T-helper 17 cell (primary cell): ENCODE data around the gene PRKD3. TPM values are rescaled to one million over a fixed set of nuclear protein-coding genes. Genes with fewer than 3 reads are reported as not detected.
A peak's percentile ranks its signal among the peaks of the same experiment; 100 is the strongest.
"Not testable (repeated sequence)": the region's sequence is repeated elsewhere in the genome, so short reads cannot be mapped to it uniquely, and the experiment has no call there.

Experiments used
- ATAC-seq: fragments of 150-1000 bp; cut with Tn5 transposase; 2 replicates; pipeline ENCODE4 v1.10.0; 2021; ENCODE audit warnings: mild to moderate bottlenecking, moderate library complexity
- DNase-seq, 3 donors: peaks; one replicate each; pipeline versions ENCODE4 v3.0.0 to v3.0.0-alpha.2; 2020 to 2021
- H3K9me3 ChIP-seq: one replicate; pipeline ENCODE4 v1.7.0; 2013; ENCODE audit warnings: low read length, mild to moderate bottlenecking; ENCODE audit not compliant: control insufficient read depth, poor library complexity, severe bottlenecking
- H3K27ac Mint-ChIP-seq: one replicate; pipeline ENCODE4 v1.8.0; 2022; ENCODE audit warnings: mild to moderate bottlenecking, moderate library complexity, mixed read lengths
- H3K27me3 Mint-ChIP-seq: one replicate; pipeline ENCODE4 v1.8.0; 2022; ENCODE audit warnings: mixed read lengths
- H3K36me3 Mint-ChIP-seq: one replicate; pipeline ENCODE4 v1.8.0; 2022; ENCODE audit warnings: low read depth, mixed read lengths
- H3K4me1 Mint-ChIP-seq: one replicate; pipeline ENCODE4 v1.8.0; 2022; ENCODE audit warnings: mild to moderate bottlenecking, mixed read lengths
- H3K4me3 Mint-ChIP-seq: one replicate; pipeline ENCODE4 v1.8.0; 2022; ENCODE audit warnings: mild to moderate bottlenecking, moderate library complexity, mixed read lengths
- total RNA-seq, 4 donors: library from RNA in 2 of 4; stranded (reverse) in 2 of 4; gene quantifications; one replicate each; pipeline ENCODE4 v1.2.3 and lab custom pipeline; 2022 to 2026

Gene PRKD3
- total RNA-seq, 2 donors from 2014 or later = 25.4 to 27.0 TPM

DNA sequence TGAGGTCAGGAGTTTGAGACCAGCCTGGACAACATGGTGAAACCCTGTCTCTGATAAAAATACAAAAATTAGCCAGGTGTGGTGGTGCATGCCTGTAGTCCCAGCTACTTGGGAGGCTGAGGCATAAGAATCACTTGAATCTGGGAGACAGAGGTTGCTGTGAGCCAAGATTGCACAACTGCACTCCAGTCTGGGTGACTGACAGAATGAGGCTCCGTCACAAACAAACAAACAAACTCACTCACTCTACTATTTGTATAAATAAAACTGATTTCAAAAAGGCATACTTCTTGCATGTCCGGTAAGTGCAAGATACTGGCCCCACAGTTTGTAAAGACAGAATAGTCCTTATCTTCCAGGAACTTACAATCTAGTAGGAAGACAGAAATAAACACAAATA lies 29.8 kb downstream of the PRKD3 start:
- not testable (repeated sequence) for H3K27me3 Mint-ChIP-seq, ATAC-seq, DNase-seq, H3K4me3 Mint-ChIP-seq, H3K36me3 Mint-ChIP-seq, H3K9me3 ChIP-seq, H3K27ac Mint-ChIP-seq
- H3K4me1 Mint-ChIP-seq = peaks cover 17% of the 10 kb centered on the region

DNA sequence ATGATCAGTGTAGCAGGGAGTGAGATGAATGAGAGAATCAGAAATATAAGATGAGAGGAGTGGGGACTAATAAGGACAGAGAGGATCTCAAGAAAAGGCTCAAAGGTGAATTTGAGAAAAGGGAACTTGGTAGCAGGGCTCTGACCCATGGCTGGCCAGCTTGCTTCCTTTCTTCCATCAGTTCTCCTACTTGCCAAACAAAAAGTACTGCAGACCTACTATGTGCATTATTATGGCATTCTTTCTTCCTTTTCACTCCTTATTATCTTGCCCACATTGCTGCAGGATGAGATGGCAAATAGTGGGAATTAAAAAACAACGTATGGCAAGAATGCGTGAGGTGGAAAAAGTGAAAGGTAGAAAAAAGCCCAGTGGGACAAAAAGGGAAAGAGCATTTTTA lies 33.0 kb downstream of the PRKD3 start:
- Mint-ChIP-seq H3K4me3 (no peak overlapping the region), H3K27ac (peak overlapping the region; percentile 75), H3K36me3 (peaks cover 10% of the 10 kb centered on the region), H3K4me1 (peaks cover 16% of the 10 kb centered on the region), H3K27me3 (no peaks in the 10 kb centered on the region)
- H3K9me3 ChIP-seq = no peaks in the 10 kb centered on the region
- ATAC-seq (no peak), DNase-seq (no peak)

DNA sequence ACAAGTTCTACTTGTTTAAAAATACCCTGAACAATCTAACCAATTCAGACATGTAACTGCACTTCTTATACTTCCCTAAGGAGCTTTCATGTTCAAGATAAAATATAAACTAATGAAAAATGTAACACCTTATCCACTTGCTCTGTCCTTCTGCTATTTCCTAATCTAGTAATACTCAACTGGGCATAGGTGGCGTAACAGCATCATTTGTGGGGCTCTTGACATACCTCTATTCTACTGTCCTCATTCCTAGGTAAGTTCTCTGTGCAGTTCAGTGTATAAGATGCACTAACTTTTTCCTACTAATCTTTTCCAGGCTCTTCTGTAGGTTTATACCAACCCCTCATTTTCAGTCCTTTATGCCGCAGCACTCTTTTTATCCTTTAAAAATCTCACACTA lies 36.7 kb downstream of the PRKD3 start:
- H3K27ac Mint-ChIP-seq = peak overlapping the region; percentile 69
- H3K4me1 Mint-ChIP-seq = peaks cover 10% of the 10 kb centered on the region
- H3K9me3 ChIP-seq = no peaks in the 10 kb centered on the region
- H3K27me3 Mint-ChIP-seq = no peaks in the 10 kb centered on the region
- DNase-seq (no peak), ATAC-seq (no peak)
- peaks cover 10% of the 10 kb centered on the region for H3K36me3 Mint-ChIP-seq
- no peak overlapping the region for H3K4me3 Mint-ChIP-seq

DNA sequence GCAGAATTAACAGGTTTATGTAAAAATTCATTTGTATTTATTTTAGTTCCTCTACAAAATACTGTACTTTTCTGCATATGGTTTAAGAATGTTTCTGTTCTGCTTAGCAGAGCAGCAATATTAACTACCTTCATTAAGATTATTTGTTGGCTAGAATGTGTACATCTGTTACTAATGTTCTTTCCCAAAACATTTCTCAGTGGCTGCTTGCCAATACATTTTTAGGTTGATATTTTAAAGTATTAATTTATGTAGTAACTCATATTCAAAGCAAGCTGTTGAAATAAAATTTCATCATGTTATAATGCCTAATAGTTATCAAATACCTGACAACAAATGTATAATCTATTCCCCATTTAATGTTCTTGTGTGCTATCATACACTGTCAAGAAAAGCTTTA lies 40.3 kb downstream of the PRKD3 start:
- no peak overlapping the region for H3K4me3 Mint-ChIP-seq
- no peaks in the 10 kb centered on the region for H3K27me3 Mint-ChIP-seq
- DNase-seq = no peak
- no peak overlapping the region for H3K27ac Mint-ChIP-seq
- peaks cover 5% of the 10 kb centered on the region for H3K36me3 Mint-ChIP-seq
- H3K9me3 ChIP-seq = no peaks in the 10 kb centered on the region
- H3K4me1 Mint-ChIP-seq = peaks cover 7% of the 10 kb centered on the region
- no peak for ATAC-seq

DNA sequence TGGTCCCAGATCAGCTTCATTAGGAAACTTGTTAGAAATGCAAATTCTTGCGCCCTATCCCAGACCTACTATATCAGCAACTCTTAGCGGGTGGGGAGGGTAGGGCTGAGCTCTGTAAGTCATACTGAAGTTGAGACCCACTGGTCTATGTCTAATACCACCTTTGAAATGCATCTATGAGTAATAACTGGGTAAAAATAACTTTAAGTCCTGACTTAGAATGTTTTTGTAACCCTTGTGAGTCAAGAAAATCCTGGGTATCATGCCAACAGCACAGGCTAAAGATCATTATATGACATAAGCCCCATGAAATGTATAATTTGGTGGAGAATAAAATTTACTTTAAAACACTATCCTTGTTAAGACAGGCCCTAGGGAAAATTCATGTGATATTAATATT lies 41.4 kb downstream of the PRKD3 start:
- no peaks in the 10 kb centered on the region for H3K9me3 ChIP-seq
- Mint-ChIP-seq H3K4me3 (no peak overlapping the region), H3K36me3 (peaks cover 5% of the 10 kb centered on the region), H3K4me1 (peaks cover 7% of the 10 kb centered on the region), H3K27me3 (no peaks in the 10 kb centered on the region), H3K27ac (no peak overlapping the region)
- no peak for ATAC-seq
- DNase-seq = no peak

DNA sequence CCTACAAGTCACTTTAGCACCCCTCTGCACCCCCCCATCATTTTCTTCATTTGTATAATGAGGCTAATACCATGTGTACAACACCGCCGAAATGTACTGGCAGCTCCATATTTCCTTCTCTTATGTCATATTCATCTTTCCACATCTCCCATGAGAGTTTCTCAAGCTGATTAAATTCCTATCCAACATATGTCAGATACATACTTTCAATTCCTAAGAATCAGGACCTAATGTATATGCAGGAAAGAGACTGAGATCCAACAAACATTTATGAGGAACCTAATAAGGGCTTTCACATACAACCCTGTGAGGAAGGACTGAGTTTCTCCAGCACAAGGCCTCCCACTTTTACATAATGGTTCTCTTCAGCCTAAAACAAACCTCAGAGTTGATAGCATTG lies 41.9 kb downstream of the PRKD3 start:
- ATAC-seq = no peak
- peaks cover 2% of the 10 kb centered on the region for H3K36me3 Mint-ChIP-seq
- no peak overlapping the region for H3K27ac Mint-ChIP-seq

DNA sequence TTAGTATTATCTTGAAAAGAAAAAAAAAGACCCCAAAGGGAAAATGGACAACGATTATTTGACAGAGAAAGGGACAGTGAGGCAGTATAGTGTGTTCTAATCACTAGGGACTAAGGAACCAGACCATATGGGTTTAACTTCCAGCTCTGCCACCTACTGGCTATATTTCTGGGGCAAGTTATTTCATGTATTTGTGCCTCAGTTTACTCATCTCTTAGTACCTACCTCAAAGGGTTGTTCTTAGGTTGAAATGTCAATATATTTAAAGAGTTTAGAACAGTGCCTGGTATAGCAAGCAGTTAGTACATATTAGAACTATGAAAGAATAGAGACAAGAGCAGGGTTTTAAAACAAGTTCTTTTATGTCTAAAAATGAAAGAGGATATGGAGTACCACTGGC lies 42.7 kb downstream of the PRKD3 start:
- H3K9me3 ChIP-seq = no peaks in the 10 kb centered on the region
- DNase-seq = no peak
- peaks cover 4% of the 10 kb centered on the region for H3K4me1 Mint-ChIP-seq
- H3K36me3 Mint-ChIP-seq = no peaks in the 10 kb centered on the region
- H3K4me3 Mint-ChIP-seq = no peak overlapping the region
- no peak for ATAC-seq
- H3K27ac Mint-ChIP-seq = no peak overlapping the region
- H3K27me3 Mint-ChIP-seq = no peaks in the 10 kb centered on the region

More for the DNA sequence above, 41.9 kb downstream of the PRKD3 start:
- no peak for DNase-seq
- Mint-ChIP-seq H3K4me1 (peaks cover 4% of the 10 kb centered on the region), H3K27me3 (no peaks in the 10 kb centered on the region), H3K4me3 (no peak overlapping the region)
- H3K9me3 ChIP-seq = no peaks in the 10 kb centered on the region

DNA sequence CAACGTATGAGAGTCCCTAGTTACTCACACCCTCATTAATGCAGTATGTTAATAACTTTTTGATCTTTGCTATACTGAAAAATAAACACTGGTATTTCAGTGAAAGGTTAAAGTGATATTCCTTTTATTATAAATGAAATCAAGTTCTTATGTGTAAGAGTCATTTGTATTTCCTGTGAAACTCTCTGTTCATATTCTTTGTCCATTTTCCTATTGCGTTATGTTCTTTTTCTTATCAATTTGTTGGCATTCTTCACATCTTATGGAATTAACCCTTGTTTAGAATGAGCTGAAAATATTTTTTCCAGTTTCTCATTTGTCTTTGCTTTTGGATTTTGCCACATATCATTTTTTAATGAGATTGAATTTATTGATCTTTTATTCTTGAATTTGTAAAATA lies 48.3 kb downstream of the PRKD3 start:
- no peaks in the 10 kb centered on the region for H3K27me3 Mint-ChIP-seq
- H3K9me3 ChIP-seq = no peaks in the 10 kb centered on the region
- peaks cover 4% of the 10 kb centered on the region for H3K4me1 Mint-ChIP-seq
- DNase-seq = no peak
- no peak overlapping the region for H3K4me3 Mint-ChIP-seq
- no peaks in the 10 kb centered on the region for H3K36me3 Mint-ChIP-seq
- ATAC-seq = no peak
- no peak overlapping the region for H3K27ac Mint-ChIP-seq

Other genes starting within 250 kb of the PRKD3 start
- gene HEATR5B, start 240.5 kb downstream of the PRKD3 start, total RNA-seq = 10 to 100 TPM; 30.0 to 37.6 TPM
- gene GPATCH11, start 240.3 kb downstream of the PRKD3 start, total RNA-seq = 1 to 10 TPM; 7.2 to 7.7 TPM
- gene EIF2AK2, start 167.9 kb downstream of the PRKD3 start, total RNA-seq = 10 to 100 TPM; 27.0 to 40.3 TPM
- not detected for gene SULT6B1, start 136.2 kb downstream of the PRKD3 start, total RNA-seq
- gene CEBPZOS, start 128.3 kb downstream of the PRKD3 start, total RNA-seq = 10 to 100 TPM; 23.2 to 24.1 TPM
- gene CEBPZ, start 93.2 kb downstream of the PRKD3 start, total RNA-seq = 10 to 100 TPM; 39.8 to 72.2 TPM
- gene NDUFAF7, start 93.2 kb downstream of the PRKD3 start, total RNA-seq = 10 to 100 TPM; 22.3 to 23.2 TPM
- gene QPCT, start 19.8 kb upstream of the PRKD3 start, total RNA-seq = 1 to 10 TPM in 1 of 2 donors, under 1 TPM in 1; 0.78 to 1.0 TPM